WTC11 (cell line): ENCODE results near the gene CAPRIN2. TPM values are rescaled to one million over a fixed set of nuclear protein-coding genes. Genes with fewer than 3 reads are reported as not detected.

ENCODE experiments used
- ATAC-seq: fragments of 200-7000 bp; cut with Tn5 transposase; 2 replicates; pipeline ENCODE4 v1.10.0; 2021; ENCODE audit warnings: mild to moderate bottlenecking, moderate library complexity
- CTCF ChIA-PET: fragments of 300-600 bp; sonication (Branson Sonifier 250); formaldehyde crosslinking; loops from one replicate; lab custom pipeline; 2021; ENCODE audit warnings: antibody characterized with exemption; lab: Charles Lee
- POLR2A ChIA-PET: fragments of 350-600 bp; sonication (Branson Sonifier 250); formaldehyde crosslinking; loops from one replicate; lab custom pipeline; 2021; ENCODE audit warnings: antibody characterized with exemption; lab: Charles Lee
- DNase-seq: peaks from one replicate; pipeline ENCODE4 v3.0.0; 2021; ENCODE audit warnings: low spot score
- H3K27ac Mint-ChIP-seq: 2 replicates; pipeline ENCODE4 v1.8.0; 2021; ENCODE audit warnings: mixed read lengths
- H3K27me3 Mint-ChIP-seq: 2 replicates; pipeline ENCODE4 v1.8.0; 2021; ENCODE audit warnings: low read depth, mild to moderate bottlenecking, moderate library complexity, mixed read lengths
- H3K36me3 Mint-ChIP-seq: 2 replicates; pipeline ENCODE4 v1.8.0; 2021; ENCODE audit warnings: mixed read lengths
- H3K4me1 Mint-ChIP-seq: 2 replicates; pipeline ENCODE4 v1.8.0; 2022; ENCODE audit warnings: mixed read lengths
- H3K4me3 Mint-ChIP-seq: 2 replicates; pipeline ENCODE4 v1.8.0; 2021; ENCODE audit warnings: mild to moderate bottlenecking, moderate library complexity, mixed read lengths
- H3K9me3 Mint-ChIP-seq: 2 replicates; pipeline ENCODE4 v1.8.0; 2021; ENCODE audit warnings: mixed read lengths
- ELF4 ChIP-seq: sonication (generic); formaldehyde crosslinking; IDR thresholded peaks from 2 replicates; pipeline ENCODE4 v1.8.1; 2022; ENCODE audit warnings: low read depth, mild to moderate bottlenecking, moderate library complexity, missing genetic modification reagents
- ETV6 ChIP-seq: sonication (generic); formaldehyde crosslinking; IDR thresholded peaks from 2 replicates; pipeline ENCODE4 v1.8.1; 2022; ENCODE audit warnings: mild to moderate bottlenecking, missing genetic modification reagents
- HMGA2 ChIP-seq: fragments of 250-450 bp; sonication (Bioruptor Pico); IDR thresholded peaks from 2 replicates; pipeline ENCODE4 v1.4.0; 2021; ENCODE audit warnings: mild to moderate bottlenecking, moderate library complexity
- HMGXB4 ChIP-seq: sonication (generic); formaldehyde crosslinking; IDR thresholded peaks from 2 replicates; pipeline ENCODE4 v1.8.1; 2023; ENCODE audit warnings: mild to moderate bottlenecking, moderate library complexity, missing genetic modification reagents
- KAT7 ChIP-seq: sonication (generic); formaldehyde crosslinking; IDR thresholded peaks from 2 replicates; pipeline ENCODE4 v1.8.1; 2023; ENCODE audit warnings: missing genetic modification reagents, mild to moderate bottlenecking, borderline replicate concordance
- NR3C1 ChIP-seq: sonication (generic); formaldehyde crosslinking; conservative IDR thresholded peaks from 2 replicates; pipeline ENCODE4 v1.8.1; 2023; ENCODE audit warnings: low read depth, mild to moderate bottlenecking, missing genetic modification reagents
- RORB ChIP-seq: fragments of 250-450 bp; sonication (Bioruptor Pico); IDR thresholded peaks from 2 replicates; pipeline ENCODE4 v1.9.0; 2021; ENCODE audit warnings: mild to moderate bottlenecking
- SP1 ChIP-seq: sonication (generic); formaldehyde crosslinking; conservative IDR thresholded peaks from 2 replicates; pipeline ENCODE4 v1.8.1; 2022; ENCODE audit warnings: missing genetic modification reagents
- ZNF138 ChIP-seq: sonication (generic); formaldehyde crosslinking; conservative IDR thresholded peaks from 2 replicates; pipeline ENCODE4 v1.8.1; 2022; ENCODE audit warnings: mild to moderate bottlenecking, moderate library complexity, missing genetic modification reagents
- ZNF281 ChIP-seq: sonication (generic); formaldehyde crosslinking; IDR thresholded peaks from 2 replicates; pipeline ENCODE4 v1.8.0; 2023; ENCODE audit warnings: mild to moderate bottlenecking, missing genetic modification reagents
- ZNF512 ChIP-seq: sonication (generic); formaldehyde crosslinking; IDR thresholded peaks from 2 replicates; pipeline ENCODE4 v1.8.1; 2022; ENCODE audit warnings: missing genetic modification reagents, borderline replicate concordance
- ZSCAN18 ChIP-seq: fragments of 250-450 bp; sonication (Bioruptor Pico); IDR thresholded peaks from 2 replicates; pipeline ENCODE4 v2.1.2; 2022; ENCODE audit warnings: mild to moderate bottlenecking, moderate library complexity
- total RNA-seq: library from RNA; stranded (reverse); gene quantifications from 3 replicates; pipeline ENCODE4 v1.2.3, GENCODE V29; 2021

CAPRIN2 gene
- total RNA-seq, 1 experiment from 2014 or later: 62.7 TPM

- TF ChIP-seq ZNF512 (CRISPR knock-in tag) (no peak), ZSCAN18 (no peak), NR3C1 (CRISPR knock-in tag) (no peak), HMGA2 (CRISPR knock-in tag) (no peak)
Measured at GRCh38 chr12:30797689-30798088, 42.9 kb upstream of the CAPRIN2 start (continued).

GRCh38 chr12:30796891-30797371, 42.2 kb upstream of the CAPRIN2 start:
- peaks cover 7% of the 10 kb centered on the region for H3K9me3 Mint-ChIP-seq
- ChIA-PET POLR2A (interaction anchor here (1.0 to 3.1 kb wide), 3 partner anchors 9 to 43 kb away, joined by 3 to 37 read pairs (median 9); partner anchors contain the start of gene CAPRIN2), CTCF (interaction anchor here (0.9 to 4.5 kb wide), 4 partner anchors 9 to 101 kb away, joined by 3 to 59 read pairs (median 12); partner anchors contain the start of genes CAPRIN2 and IPO8)
- H3K4me3 Mint-ChIP-seq: peak overlapping the region; percentile 78
- H3K4me1 Mint-ChIP-seq: peaks cover 47% of the 10 kb centered on the region
- peak; percentile 44 for DNase-seq
- H3K27ac Mint-ChIP-seq: peak overlapping the region; percentile 58
- H3K36me3 Mint-ChIP-seq: peaks cover 28% of the 10 kb centered on the region
- peaks cover 17% of the 10 kb centered on the region for H3K27me3 Mint-ChIP-seq
- peak; percentile 4 for ATAC-seq
- TF ChIP-seq RORB (CRISPR knock-in tag): no peak
- TF ChIP-seq ETV6: no peak
- no peak for TF ChIP-seq KAT7 (CRISPR knock-in tag)
- TF ChIP-seq ZNF138: no peak
- no peak for TF ChIP-seq ZNF281
- no peak for TF ChIP-seq ZSCAN18
- no peak for TF ChIP-seq ELF4 (CRISPR knock-in tag)

- Mint-ChIP-seq H3K4me3 (peak overlapping the region; percentile 78), H3K27me3 (peaks cover 17% of the 10 kb centered on the region), H3K27ac (no peak overlapping the region), H3K36me3 (peaks cover 23% of the 10 kb centered on the region), H3K9me3 (peaks cover 7% of the 10 kb centered on the region), H3K4me1 (peaks cover 52% of the 10 kb centered on the region)
- peak; percentile 70 for DNase-seq
- POLR2A ChIA-PET: interaction anchor here (1.0 to 3.1 kb wide), 5 partner anchors 9 to 101 kb away, joined by 3 to 37 read pairs (median 6); partner anchors contain the start of genes CAPRIN2 and IPO8
- TF ChIP-seq SP1 (CRISPR knock-in tag) (peak; percentile 2; the same call in 1 of the 2 replicates), HMGXB4 (no peak), ETV6 (0 out of 2 replicates have a peak, but pooled peaks have one; percentile 22)
- CTCF ChIA-PET: interaction anchor here (0.6 to 4.5 kb wide), 8 partner anchors 10 to 100 kb away, joined by 3 to 59 read pairs (median 4); partner anchors contain the start of genes CAPRIN2 and IPO8
- peak; percentile 62 for ATAC-seq
Measured at GRCh38 chr12:30796313-30796780, 41.6 kb upstream of the CAPRIN2 start.
